Fibroblast of lung (primary cell): Measurements from ENCODE around the gene SIAH2. TPM values are rescaled to one million over a fixed set of nuclear protein-coding genes. Genes with fewer than 3 reads are reported as not detected.

Source experiments
- DNase-seq, 2 donors: peaks; one replicate each; pipeline versions ENCODE4 v3.0.0 to v3.0.0-alpha.2; 2010; ENCODE audit warnings: low read depth in 2 of 2
- H2AFZ ChIP-seq: 2 replicates; pipeline ENCODE4 v1.5.1; 2012; ENCODE audit warnings: low read length, control low read depth, inconsistent platforms
- H3K27ac ChIP-seq: 2 replicates; pipeline ENCODE4 v1.5.1; 2011; ENCODE audit warnings: low read length, control low read depth; ENCODE audit not compliant: insufficient read depth
- H3K27me3 ChIP-seq: 2 replicates; pipeline ENCODE4 v1.5.1; 2011; ENCODE audit warnings: mild to moderate bottlenecking, low read length; ENCODE audit not compliant: control insufficient read depth, insufficient read depth
- H3K36me3 ChIP-seq: 2 replicates; pipeline ENCODE4 v1.5.1; 2011; ENCODE audit warnings: low read length; ENCODE audit not compliant: control insufficient read depth, insufficient read depth
- H3K4me1 ChIP-seq: 2 replicates; pipeline ENCODE4 v1.5.1; 2011; ENCODE audit warnings: low read length; ENCODE audit not compliant: control insufficient read depth, insufficient read depth; ENCODE audit errors: extremely low read depth
- H3K4me2 ChIP-seq: 2 replicates; pipeline ENCODE4 v1.5.1; 2011; ENCODE audit warnings: low read length, control low read depth; ENCODE audit not compliant: insufficient read depth; ENCODE audit errors: extremely low read depth
- H3K4me3 ChIP-seq, 4 experiments: fragments of 200-600 bp in 1 of 4; sonication (generic) in 1 of 4; replicated peaks in 1 of 4; 2 replicates each; pipeline ENCODE4 v1.5.1; 2011 to 2016; ENCODE audit warnings: low read length in 4 of 4, low read depth in 3 of 4, mild to moderate bottlenecking in 3 of 4, control low read depth in 2 of 4, inconsistent platforms in 1 of 4, mixed read lengths in 1 of 4; ENCODE audit not compliant: insufficient read depth in 1 of 4; ENCODE audit errors: control extremely low read depth in 1 of 4
- H3K79me2 ChIP-seq: 2 replicates; pipeline ENCODE4 v1.5.1; 2012; ENCODE audit warnings: mild to moderate bottlenecking, low read length, inconsistent platforms; ENCODE audit not compliant: control insufficient read depth, insufficient read depth
- H3K9ac ChIP-seq: 2 replicates; pipeline ENCODE4 v1.5.1; 2011; ENCODE audit warnings: mild to moderate bottlenecking, low read length, control low read depth; ENCODE audit not compliant: insufficient read depth
- H3K9me3 ChIP-seq: 2 replicates; pipeline ENCODE4 v1.5.1; 2012; ENCODE audit warnings: low read depth, low read length; ENCODE audit not compliant: control insufficient read depth, insufficient read depth
- H4K20me1 ChIP-seq: 2 replicates; pipeline ENCODE4 v1.5.1; 2011; ENCODE audit warnings: low read length; ENCODE audit not compliant: control insufficient read depth, insufficient read depth; ENCODE audit errors: extremely low read depth
- CTCF ChIP-seq, 2 donors: IDR thresholded peaks in 1 of 2; conservative IDR thresholded peaks in 1 of 2; 1 replicate in 1 of 2; 2 replicates in 1 of 2; pipeline ENCODE4 v1.5.1; 2011 to 2012; ENCODE audit warnings: low read length in 2 of 2, control low read depth in 1 of 2, inconsistent platforms in 1 of 2, low read depth in 1 of 2, mild to moderate bottlenecking in 1 of 2
- EZH2 ChIP-seq: IDR thresholded peaks from 2 replicates; pipeline ENCODE4 v1.5.1; 2012; ENCODE audit warnings: low read length, control low read depth, mild to moderate bottlenecking; ENCODE audit errors: missing control alignments
- polyA plus RNA-seq, 2 donors: library from polyadenylated mRNA; depleted of rRNA in 1 of 2; stranded (reverse) in 1 of 2; unstranded in 1 of 2; fragments of >200 nt; gene quantifications; 2 replicates each; pipeline ENCODE4 v1.2.1, GENCODE V29; 2011 to 2012; ENCODE audit warnings: missing spikeins in 1 of 2
- total RNA-seq: library from RNA; depleted of rRNA; stranded (reverse); fragments of >200 nt; gene quantifications from 2 replicates; pipeline ENCODE4 v1.2.1, GENCODE V29; 2014

The SIAH2 gene
- total and polyA plus RNA-seq, 2 donors (not counting 1 experiment from before 2014, with no cell fraction given): 28.9 to 29.7 TPM

GRCh38 chr3:150746791-150747590 lies 16.0 kb downstream of the SIAH2 start:
- peaks cover 4% of the 10 kb centered on the region for H3K4me1 ChIP-seq
- H3K4me3 ChIP-seq: no peak overlapping the region
- H3K36me3 ChIP-seq: peaks cover 2% of the 10 kb centered on the region
- H4K20me1 ChIP-seq: no peaks in the 10 kb centered on the region
- no peak for DNase-seq
- no peaks in the 10 kb centered on the region for H3K27me3 ChIP-seq
- TF ChIP-seq CTCF (conservative IDR thresholded peaks at IDR 0.05 in 1 of 2, IDR thresholded peaks at IDR 0.05 in 1 of 2; ENCODE audit: low read depth in 1 of 2, low read length in 2 of 2) (no peak), EZH2 (no peak)
- H3K27ac ChIP-seq: no peak overlapping the region
- H3K9ac ChIP-seq: no peak overlapping the region
- H2AFZ ChIP-seq: no peak overlapping the region
- H3K9me3 ChIP-seq: no peaks in the 10 kb centered on the region
- H3K4me2 ChIP-seq: no peak overlapping the region
- peaks cover 66% of the 10 kb centered on the region for H3K79me2 ChIP-seq

- no peaks in the 10 kb centered on the region for H4K20me1 ChIP-seq
- TF ChIP-seq CTCF (conservative IDR thresholded peaks at IDR 0.05 in 1 of 2, IDR thresholded peaks at IDR 0.05 in 1 of 2; ENCODE audit: low read depth in 1 of 2, low read length in 2 of 2): no peak
- TF ChIP-seq EZH2: no peak
Observed at GRCh38 chr3:150745832-150746231, 17.1 kb downstream of the SIAH2 start.

GRCh38 chr3:150744919-150745211 lies 18.1 kb downstream of the SIAH2 start:
- Histone ChIP-seq H4K20me1 (no peaks in the 10 kb centered on the region), H3K27ac (no peak overlapping the region), H3K4me2 (no peak overlapping the region), H3K27me3 (no peaks in the 10 kb centered on the region), H3K4me3 (no peak overlapping the region), H2AFZ (no peak overlapping the region), H3K36me3 (peaks cover 2% of the 10 kb centered on the region), H3K4me1 (peaks cover 4% of the 10 kb centered on the region), H3K79me2 (peaks cover 51% of the 10 kb centered on the region), H3K9me3 (no peaks in the 10 kb centered on the region), H3K9ac (no peak overlapping the region)
- no peak for DNase-seq
- TF ChIP-seq EZH2: no peak
- TF ChIP-seq CTCF (conservative IDR thresholded peaks at IDR 0.05 in 1 of 2, IDR thresholded peaks at IDR 0.05 in 1 of 2; ENCODE audit: low read depth in 1 of 2, low read length in 2 of 2): no peak

More at GRCh38 chr3:150745832-150746231, 17.1 kb downstream of the SIAH2 start:
- no peak overlapping the region for H3K27ac ChIP-seq
- no peaks in the 10 kb centered on the region for H3K9me3 ChIP-seq
- H3K4me1 ChIP-seq: peaks cover 4% of the 10 kb centered on the region
- H3K9ac ChIP-seq: no peak overlapping the region
- no peak overlapping the region for H3K4me2 ChIP-seq
- DNase-seq: no peak
- H2AFZ ChIP-seq: no peak overlapping the region
- no peak overlapping the region for H3K4me3 ChIP-seq
- H3K36me3 ChIP-seq: peaks cover 2% of the 10 kb centered on the region
- peaks cover 57% of the 10 kb centered on the region for H3K79me2 ChIP-seq
- H3K27me3 ChIP-seq: no peaks in the 10 kb centered on the region
